Measurements from ENCODE around the gene PLXNA4.
A peak's percentile ranks its signal among the peaks of the same experiment; 100 is the strongest.

The PLXNA4 gene

DNA sequence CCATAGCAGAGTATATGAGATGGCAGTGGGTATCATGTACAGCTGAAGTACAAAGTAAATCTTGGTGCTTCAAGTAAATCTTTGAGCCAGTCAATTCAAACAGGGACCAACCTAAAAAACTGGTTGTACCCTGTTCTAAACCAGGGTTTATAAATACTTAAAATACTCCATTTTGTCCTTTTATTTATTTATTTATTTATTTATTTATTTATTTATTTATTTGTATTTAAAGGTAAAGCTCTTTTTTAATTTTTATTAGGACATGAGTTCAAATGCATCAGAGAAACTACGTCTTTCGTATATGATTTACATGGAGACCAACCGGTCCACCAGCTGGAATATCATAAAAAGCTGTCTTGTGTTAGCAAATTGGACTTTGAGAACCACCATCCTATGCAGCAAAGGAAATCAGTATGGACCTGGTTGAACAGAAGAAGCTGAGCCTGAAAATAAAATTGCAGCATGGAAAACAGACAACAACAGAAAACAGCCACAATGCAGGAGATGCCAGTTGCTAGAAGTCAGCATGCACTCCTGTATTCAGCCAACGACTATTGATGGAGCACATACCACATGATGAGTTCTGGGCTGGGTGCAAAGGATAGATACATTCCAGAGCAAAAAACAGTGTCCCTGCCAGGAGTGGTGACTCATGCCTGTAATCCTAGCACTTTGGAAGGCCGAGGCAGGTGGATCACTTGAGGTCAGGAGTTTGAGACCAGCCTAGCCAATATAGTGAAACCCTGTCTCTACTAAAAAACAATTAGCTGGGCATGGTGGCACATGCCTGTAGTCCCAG lies 60.0 kb downstream of the PLXNA4 start:
- Histone ChIP-seq H3K36me3 (ENCODE audit: control insufficient read depth in 2 of 2, insufficient read depth in 1 of 2, low read length in 2 of 2) (no peaks in the 10 kb centered on the region), H3K4me1 (ENCODE audit: control insufficient read depth, insufficient read depth, low read length) (no peaks in the 10 kb centered on the region), H3K9me3 (ENCODE audit: control insufficient read depth, insufficient read depth, low read depth, low read length) (no peaks in the 10 kb centered on the region), H3K4me3 (ENCODE audit: low read depth, low read length) (no peak overlapping the region), H3K27ac (ENCODE audit: extremely low read depth, low read depth, low read length) (no peak overlapping the region)
- ChIA-PET POLR2A (no interaction called here), CTCF (interaction anchor here (0.7 to 2.0 kb wide), 4 partner anchors 20 to 197 kb away, joined by 4 to 10 read pairs (median 6); no protein-coding TSS in a partner anchor)
- TF ChIP-seq KLF1 (tag by site-specific recombination; IDR thresholded peaks at IDR 0.05) (no peak), MEIS1 (CRISPR knock-in tag; IDR thresholded peaks at IDR 0.05; ENCODE audit: borderline replicate concordance) (no peak), ZNF426 (tag by site-specific recombination; IDR thresholded peaks at IDR 0.05) (peak; percentile 89), ZFP3 (tag by site-specific recombination; IDR thresholded peaks at IDR 0.05; ENCODE audit: low read depth) (no peak), ZNF292 (tag by site-specific recombination; IDR thresholded peaks at IDR 0.05; ENCODE audit: borderline replicate concordance, low read depth) (no peak), ZNF394 (tag by site-specific recombination; IDR thresholded peaks at IDR 0.05; ENCODE audit: borderline replicate concordance) (peak; percentile 91), ZNF600 (tag by site-specific recombination; IDR thresholded peaks at IDR 0.05) (peak; percentile 81), ZNF510 (tag by site-specific recombination; IDR thresholded peaks at IDR 0.05; ENCODE audit: insufficient replicate concordance) (peak; percentile 45), ZNF37A (tag by site-specific recombination; IDR thresholded peaks at IDR 0.05) (no peak), ZNF202 (tag by site-specific recombination; IDR thresholded peaks at IDR 0.05; ENCODE audit: borderline replicate concordance) (0 out of 2 replicates have a peak, but pooled peaks have one; percentile 48), ZBTB8A (tag by site-specific recombination; IDR thresholded peaks at IDR 0.05) (peak; percentile 62; the same call in 1 of the 2 replicates), ZNF623 (tag by site-specific recombination; IDR thresholded peaks at IDR 0.05) (peak; percentile 64), ZNF629 (tag by site-specific recombination; IDR thresholded peaks at IDR 0.05) (no peak), ZFP37 (tag by site-specific recombination; IDR thresholded peaks at IDR 0.05) (0 out of 2 replicates have a peak, but pooled peaks have one; percentile 25), ZNF560 (tag by site-specific recombination; IDR thresholded peaks at IDR 0.05; ENCODE audit: borderline replicate concordance) (peak; percentile 52; the same call in 1 of the 2 replicates), ZNF157 (tag by site-specific recombination; IDR thresholded peaks at IDR 0.05) (no peak), ZNF555 (tag by site-specific recombination; conservative IDR thresholded peaks at IDR 0.05) (peak; percentile 81), ZNF558 (tag by site-specific recombination; IDR thresholded peaks at IDR 0.05) (0 out of 2 replicates have a peak, but pooled peaks have one; percentile 16), ZNF660 (tag by site-specific recombination; IDR thresholded peaks at IDR 0.05) (peak; percentile 58; the same call in 1 of the 2 replicates), ZNF266 (tag by site-specific recombination; IDR thresholded peaks at IDR 0.05; ENCODE audit: low read depth) (0 out of 2 replicates have a peak, but pooled peaks have one; percentile 36)
- TF ChIP-seq, protein P1, sequence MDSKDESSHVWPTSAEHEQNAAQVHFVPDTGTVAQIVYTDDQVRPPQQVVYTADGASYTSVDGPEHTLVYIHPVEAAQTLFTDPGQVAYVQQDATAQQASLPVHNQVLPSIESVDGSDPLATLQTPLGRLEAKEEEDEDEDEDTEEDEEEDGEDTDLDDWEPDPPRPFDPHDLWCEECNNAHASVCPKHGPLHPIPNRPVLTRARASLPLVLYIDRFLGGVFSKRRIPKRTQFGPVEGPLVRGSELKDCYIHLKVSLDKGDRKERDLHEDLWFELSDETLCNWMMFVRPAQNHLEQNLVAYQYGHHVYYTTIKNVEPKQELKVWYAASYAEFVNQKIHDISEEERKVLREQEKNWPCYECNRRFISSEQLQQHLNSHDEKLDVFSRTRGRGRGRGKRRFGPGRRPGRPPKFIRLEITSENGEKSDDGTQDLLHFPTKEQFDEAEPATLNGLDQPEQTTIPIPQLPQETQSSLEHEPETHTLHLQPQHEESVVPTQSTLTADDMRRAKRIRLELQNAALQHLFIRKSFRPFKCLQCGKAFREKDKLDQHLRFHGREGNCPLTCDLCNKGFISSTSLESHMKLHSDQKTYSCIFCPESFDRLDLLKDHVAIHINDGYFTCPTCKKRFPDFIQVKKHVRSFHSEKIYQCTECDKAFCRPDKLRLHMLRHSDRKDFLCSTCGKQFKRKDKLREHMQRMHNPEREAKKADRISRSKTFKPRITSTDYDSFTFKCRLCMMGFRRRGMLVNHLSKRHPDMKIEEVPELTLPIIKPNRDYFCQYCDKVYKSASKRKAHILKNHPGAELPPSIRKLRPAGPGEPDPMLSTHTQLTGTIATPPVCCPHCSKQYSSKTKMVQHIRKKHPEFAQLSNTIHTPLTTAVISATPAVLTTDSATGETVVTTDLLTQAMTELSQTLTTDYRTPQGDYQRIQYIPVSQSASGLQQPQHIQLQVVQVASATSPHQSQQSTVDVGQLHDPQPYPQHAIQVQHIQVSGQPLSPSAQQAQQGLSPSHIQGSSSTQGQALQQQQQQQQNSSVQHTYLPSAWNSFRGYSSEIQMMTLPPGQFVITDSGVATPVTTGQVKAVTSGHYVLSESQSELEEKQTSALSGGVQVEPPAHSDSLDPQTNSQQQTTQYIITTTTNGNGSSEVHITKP (tag by site-specific recombination; IDR thresholded peaks at IDR 0.05) = 0 out of 2 replicates have a peak, but pooled peaks have one; percentile 15
- TF ChIP-seq, protein P2, sequence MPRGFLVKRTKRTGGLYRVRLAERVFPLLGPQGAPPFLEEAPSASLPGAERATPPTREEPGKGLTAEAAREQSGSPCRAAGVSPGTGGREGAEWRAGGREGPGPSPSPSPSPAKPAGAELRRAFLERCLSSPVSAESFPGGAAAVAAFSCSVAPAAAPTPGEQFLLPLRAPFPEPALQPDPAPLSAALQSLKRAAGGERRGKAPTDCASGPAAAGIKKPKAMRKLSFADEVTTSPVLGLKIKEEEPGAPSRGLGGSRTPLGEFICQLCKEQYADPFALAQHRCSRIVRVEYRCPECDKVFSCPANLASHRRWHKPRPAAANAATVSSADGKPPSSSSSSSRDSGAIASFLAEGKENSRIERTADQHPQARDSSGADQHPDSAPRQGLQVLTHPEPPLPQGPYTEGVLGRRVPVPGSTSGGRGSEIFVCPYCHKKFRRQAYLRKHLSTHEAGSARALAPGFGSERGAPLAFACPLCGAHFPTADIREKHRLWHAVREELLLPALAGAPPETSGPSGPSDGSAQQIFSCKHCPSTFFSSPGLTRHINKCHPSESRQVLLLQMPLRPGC (tag by site-specific recombination; IDR thresholded peaks at IDR 0.05) = 0 out of 2 replicates have a peak, but pooled peaks have one; percentile 43
- TF ChIP-seq, protein P3, sequence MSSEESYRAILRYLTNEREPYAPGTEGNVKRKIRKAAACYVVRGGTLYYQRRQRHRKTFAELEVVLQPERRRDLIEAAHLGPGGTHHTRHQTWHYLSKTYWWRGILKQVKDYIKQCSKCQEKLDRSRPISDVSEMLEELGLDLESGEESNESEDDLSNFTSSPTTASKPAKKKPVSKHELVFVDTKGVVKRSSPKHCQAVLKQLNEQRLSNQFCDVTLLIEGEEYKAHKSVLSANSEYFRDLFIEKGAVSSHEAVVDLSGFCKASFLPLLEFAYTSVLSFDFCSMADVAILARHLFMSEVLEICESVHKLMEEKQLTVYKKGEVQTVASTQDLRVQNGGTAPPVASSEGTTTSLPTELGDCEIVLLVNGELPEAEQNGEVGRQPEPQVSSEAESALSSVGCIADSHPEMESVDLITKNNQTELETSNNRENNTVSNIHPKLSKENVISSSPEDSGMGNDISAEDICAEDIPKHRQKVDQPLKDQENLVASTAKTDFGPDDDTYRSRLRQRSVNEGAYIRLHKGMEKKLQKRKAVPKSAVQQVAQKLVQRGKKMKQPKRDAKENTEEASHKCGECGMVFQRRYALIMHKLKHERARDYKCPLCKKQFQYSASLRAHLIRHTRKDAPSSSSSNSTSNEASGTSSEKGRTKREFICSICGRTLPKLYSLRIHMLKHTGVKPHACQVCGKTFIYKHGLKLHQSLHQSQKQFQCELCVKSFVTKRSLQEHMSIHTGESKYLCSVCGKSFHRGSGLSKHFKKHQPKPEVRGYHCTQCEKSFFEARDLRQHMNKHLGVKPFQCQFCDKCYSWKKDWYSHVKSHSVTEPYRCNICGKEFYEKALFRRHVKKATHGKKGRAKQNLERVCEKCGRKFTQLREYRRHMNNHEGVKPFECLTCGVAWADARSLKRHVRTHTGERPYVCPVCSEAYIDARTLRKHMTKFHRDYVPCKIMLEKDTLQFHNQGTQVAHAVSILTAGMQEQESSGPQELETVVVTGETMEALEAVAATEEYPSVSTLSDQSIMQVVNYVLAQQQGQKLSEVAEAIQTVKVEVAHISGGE (tag by site-specific recombination; conservative IDR thresholded peaks at IDR 0.05; ENCODE audit: low read depth) = peak; percentile 74

Measured in HEK293 (cell line).